ENCODE data around the gene AMHR2.

AMHR2 gene

GRCh38 chr12:53476769-53477209 is 53.1 kb downstream of the AMHR2 start:
- no peak overlapping the region for H3K4me3 ChIP-seq (ENCODE audit: low read depth, low read length)
- DNase-seq (ENCODE audit: low read depth): no peak
- peak; percentile 27 for TF ChIP-seq CTCF (IDR thresholded peaks at IDR 0.05; ENCODE audit: low read depth, low read length, missing control alignments)

- H3K4me3 ChIP-seq (ENCODE audit: low read depth, low read length): no peak overlapping the region
- TF ChIP-seq CTCF (IDR thresholded peaks at IDR 0.05; ENCODE audit: low read depth, low read length, missing control alignments): no peak
- DNase-seq (ENCODE audit: low read depth): no peak
Observed at GRCh38 chr12:53478865-53479264, 55.2 kb downstream of the AMHR2 start.

GRCh38 chr12:53479331-53479730 is 55.7 kb downstream of the AMHR2 start:
- DNase-seq (ENCODE audit: low read depth): no peak
- TF ChIP-seq CTCF (IDR thresholded peaks at IDR 0.05; ENCODE audit: low read depth, low read length, missing control alignments): no peak
- H3K4me3 ChIP-seq (ENCODE audit: low read depth, low read length): no peak overlapping the region

GRCh38 chr12:53480491-53481442 is 57.1 kb downstream of the AMHR2 start:
- no peak for TF ChIP-seq CTCF (IDR thresholded peaks at IDR 0.05; ENCODE audit: low read depth, low read length, missing control alignments)
- no peak for DNase-seq (ENCODE audit: low read depth)

More at GRCh38 chr12:53480491-53481442, 57.1 kb downstream of the AMHR2 start:
- H3K4me3 ChIP-seq (ENCODE audit: low read depth, low read length): no peak overlapping the region
